Measurements from ENCODE around the gene CTNND2. TPM values are rescaled to one million over a fixed set of nuclear protein-coding genes. Genes with fewer than 3 reads are reported as not detected.

Gene CTNND2
- total RNA-seq, 1 experiment from 2014 or later = not detected

- peak; percentile 91 for DNase-seq (ENCODE audit: low spot score)
Measured at GRCh38 chr5:11390291-11390767, 513.9 kb downstream of the CTNND2 start.

DNA sequence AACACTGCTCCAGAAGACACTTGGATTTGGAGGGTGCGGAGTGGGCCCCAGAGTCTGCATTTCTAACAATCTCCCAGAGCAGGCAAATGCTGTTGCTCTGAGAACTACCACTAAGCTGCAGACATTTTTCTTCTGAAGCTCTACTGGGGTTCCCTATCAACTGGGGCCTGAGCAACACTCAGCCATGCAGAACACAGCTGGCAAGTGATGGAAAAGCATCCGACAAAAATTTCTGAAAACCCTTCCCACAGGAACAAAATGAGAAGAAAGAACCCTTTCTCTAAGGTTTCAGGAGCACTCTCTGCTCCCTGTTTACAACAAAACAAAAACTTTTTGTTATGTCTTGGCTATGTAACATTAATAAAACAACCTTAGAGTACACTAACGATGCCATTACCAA, 516.9 kb downstream of the CTNND2 start:
- no peak for DNase-seq (ENCODE audit: low spot score)

GRCh38 chr5:11386398-11386797, 517.8 kb downstream of the CTNND2 start:
- DNase-seq (ENCODE audit: low spot score) = no peak

- DNase-seq (ENCODE audit: low spot score) = no peak
Measured at GRCh38 chr5:11385901-11386293, 518.3 kb downstream of the CTNND2 start.

GRCh38 chr5:11385251-11385900, 518.9 kb downstream of the CTNND2 start:
- peak; percentile 35 for DNase-seq (ENCODE audit: low spot score)

GRCh38 chr5:11384441-11385250, 519.6 kb downstream of the CTNND2 start:
- no peak for DNase-seq (ENCODE audit: low spot score)

GRCh38 chr5:11383506-11384095, 520.6 kb downstream of the CTNND2 start:
- no peak for DNase-seq (ENCODE audit: low spot score)

DNA sequence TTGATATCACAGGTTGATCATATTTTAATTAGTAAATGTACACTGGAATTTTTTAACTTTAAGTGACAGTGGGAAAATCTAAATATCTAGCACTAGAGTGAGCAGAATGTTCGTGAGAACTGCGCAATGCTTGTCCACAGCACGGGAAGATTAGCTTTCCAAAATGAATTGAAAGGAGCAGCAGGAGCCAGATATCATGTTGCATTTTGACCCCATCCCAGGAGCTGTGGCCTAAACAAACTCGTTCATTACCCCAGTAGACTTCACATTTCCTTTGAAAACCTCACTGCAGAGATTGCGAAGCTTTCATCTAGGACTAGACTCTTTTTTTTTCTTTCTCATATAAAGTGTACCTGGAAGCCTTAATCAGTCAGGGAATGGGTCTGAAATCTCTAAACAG, 525.8 kb downstream of the CTNND2 start:
- no peak for DNase-seq (ENCODE audit: low spot score)

DNA sequence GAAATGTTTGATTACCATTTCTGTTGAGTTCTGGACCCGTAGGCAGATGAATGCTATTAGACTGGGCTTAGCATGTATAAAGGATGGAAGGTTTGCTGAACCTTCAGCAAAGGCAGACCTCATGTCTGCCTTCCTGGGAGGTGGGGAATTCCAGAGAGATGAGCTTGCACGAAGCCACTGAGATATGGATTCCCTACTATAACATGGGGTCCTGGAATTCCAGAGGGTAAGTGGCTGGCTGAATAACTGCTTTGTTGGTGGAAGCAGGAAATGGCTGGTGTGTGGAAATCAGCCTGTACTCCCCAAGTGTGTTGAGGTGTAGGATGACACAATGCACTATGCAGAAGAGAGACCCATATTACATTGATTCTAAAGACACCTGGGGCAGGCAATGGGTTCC, 526.4 kb downstream of the CTNND2 start:
- peak; percentile 47 for DNase-seq (ENCODE audit: low spot score)

- no peak for DNase-seq (ENCODE audit: low spot score)
Measured at GRCh38 chr5:11372191-11372590, 532.1 kb downstream of the CTNND2 start.

DNA sequence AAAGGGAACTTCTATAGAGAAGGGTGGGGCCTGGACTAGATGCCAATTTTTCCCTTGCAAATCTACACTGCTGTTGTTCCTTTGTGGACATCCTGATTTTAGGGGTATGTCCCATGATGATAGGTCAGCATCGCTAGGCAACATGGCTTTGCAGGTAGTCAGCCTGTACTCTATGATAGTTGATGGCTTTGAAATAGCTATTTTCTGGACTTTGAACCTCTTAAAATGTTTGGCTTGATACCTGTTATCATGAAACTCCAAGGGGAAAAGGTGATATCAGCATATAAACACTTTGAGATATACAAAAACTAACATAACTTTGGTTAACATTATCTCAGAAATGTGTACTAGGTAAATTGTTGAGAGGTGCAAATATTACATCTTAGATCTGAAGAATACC, 533.2 kb downstream of the CTNND2 start:
- DNase-seq (ENCODE audit: low spot score) = no peak

DNA sequence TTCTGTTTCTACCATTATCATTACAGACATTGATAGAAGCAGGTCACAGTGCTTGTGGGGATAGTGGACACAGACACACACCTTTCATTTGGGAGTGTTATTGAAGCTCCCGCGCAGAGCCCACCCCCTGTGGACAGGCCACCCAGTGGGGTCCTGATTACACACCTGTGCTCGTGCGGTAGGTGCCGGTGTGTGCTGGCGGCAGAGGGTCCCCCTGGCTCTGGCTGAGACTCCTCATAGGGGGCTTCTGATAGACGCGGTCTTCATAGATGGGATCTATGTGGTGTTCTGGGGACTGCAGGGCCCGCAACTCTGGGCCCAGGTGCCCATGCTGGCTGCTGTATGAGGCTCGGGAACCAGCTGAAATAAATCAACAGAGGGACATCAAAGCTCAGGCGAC, 539.7 kb downstream of the CTNND2 start:
- DNase-seq (ENCODE audit: low spot score) = no peak

- DNase-seq (ENCODE audit: low spot score) = no peak
Measured at GRCh38 chr5:11363631-11364178, 540.5 kb downstream of the CTNND2 start.

DNA sequence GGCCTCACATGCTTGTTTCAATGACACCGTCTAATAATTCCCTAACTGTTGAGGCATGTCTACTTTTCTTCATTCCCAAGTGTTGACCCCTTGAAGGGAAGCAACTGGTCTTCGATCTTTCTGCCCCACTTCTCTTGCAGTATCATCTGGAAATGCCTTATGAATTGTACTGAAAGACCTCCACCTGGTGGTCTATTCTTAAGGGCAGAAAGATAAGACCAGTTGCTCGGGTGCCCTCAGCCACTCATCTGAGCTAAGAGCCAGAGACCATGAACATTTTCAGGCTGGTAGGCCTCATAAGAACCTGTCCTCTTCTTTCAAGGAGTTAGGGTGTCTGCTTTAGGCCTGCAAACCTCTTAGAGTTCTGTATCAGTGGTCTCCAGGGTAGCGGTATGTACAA, 542.5 kb downstream of the CTNND2 start:
- DNase-seq (ENCODE audit: low spot score) = no peak

DNA sequence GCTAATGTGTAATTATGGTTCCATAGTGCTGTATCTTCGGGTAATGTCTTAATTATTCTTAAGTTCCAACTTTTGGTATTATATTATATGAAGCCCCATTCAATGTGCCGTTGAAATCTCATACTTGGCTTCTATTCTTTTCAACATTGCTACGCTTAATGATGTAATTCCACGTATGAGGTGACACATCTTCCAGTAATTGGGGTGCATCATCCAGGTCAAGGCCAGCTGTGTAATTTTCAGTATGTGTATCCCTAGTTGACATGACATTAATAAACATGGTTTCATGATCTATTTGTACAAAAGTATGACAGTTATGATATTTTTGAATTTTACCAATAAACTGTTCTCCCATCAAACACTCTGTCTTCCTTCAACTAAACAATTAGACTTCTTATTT, 546.3 kb downstream of the CTNND2 start:
- DNase-seq (ENCODE audit: low spot score) = no peak

DNA sequence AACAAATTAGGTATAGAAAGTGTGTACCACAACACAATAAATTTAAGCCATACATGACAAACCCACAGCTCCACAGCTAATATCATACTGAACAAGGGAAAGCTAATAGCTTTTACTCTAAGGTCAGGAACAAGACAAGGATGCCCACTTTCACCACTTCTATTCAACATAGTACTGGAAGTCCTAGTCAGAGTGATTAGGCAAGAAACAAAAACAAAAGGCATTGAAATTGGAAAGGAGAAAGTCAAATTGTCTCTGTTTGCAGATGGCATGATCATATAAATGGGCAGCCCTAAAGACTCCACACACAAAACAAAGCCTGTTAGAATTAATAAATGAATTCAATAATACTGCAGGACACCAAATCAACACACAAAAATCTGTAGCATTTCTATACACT, 548.8 kb downstream of the CTNND2 start:
- DNase-seq (ENCODE audit: low spot score) = no peak

DNA sequence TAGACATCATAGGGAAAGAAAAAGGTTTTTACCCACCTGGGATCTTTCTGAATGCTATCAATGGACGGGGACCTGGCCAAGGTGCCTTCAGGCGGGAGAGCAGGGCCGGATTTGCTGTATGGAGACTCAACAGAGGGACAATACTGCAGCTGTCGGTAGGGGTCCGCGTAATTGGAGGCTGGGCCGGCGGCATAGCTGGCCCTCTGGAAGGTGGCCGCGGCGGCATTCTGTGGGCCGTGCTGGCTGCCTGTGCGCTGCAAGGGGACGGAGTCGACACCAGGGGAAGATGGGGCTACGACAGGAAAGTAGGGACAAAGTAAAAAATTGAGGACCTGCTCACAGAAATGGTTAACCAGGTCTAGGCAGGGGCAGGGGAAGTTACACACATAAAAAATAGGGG, 557.9 kb downstream of the CTNND2 start:
- DNase-seq (ENCODE audit: low spot score) = no peak

GRCh38 chr5:11335881-11336760, 568.1 kb downstream of the CTNND2 start:
- DNase-seq (ENCODE audit: low spot score) = no peak

DNA sequence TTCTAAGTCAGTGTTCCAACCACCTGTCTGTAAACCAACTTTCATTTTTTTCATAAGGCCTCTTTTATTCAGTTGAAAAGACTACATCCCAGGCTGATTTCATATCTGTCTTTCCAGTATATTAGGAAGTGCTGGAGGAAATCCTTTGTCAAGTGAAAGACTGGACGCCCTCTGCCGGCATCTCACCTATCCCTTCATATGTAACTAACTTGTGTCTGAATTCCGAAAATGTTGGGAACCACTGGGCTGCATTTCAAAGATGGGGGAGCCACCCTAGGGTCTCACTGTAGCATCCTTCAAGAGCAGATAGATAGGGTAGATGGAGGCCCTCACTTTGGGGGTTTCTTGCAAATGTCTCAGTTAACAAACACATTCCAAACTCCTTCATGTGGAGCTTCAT, 569.8 kb downstream of the CTNND2 start:
- DNase-seq (ENCODE audit: low spot score) = peak; percentile 22

DNA sequence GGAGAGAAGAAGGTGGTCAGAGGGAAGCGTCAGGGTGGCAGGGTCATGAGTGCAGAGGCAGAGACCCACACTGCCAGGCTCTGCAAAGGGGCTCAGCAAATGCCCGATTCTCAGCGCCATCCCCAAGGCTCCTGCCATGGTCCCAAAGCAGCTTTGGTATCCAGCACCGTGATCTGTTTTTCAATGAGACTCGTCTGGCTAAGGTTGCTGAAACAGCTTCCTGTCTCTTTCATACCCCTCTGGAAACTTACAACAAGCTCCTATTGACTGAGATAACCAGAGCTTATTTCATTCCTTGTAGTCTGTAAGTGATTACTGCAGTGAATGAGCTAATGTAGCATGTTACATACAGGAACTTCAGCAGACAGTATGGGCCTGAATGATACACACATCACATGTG, 574.6 kb downstream of the CTNND2 start:
- DNase-seq (ENCODE audit: low spot score) = no peak

DNA sequence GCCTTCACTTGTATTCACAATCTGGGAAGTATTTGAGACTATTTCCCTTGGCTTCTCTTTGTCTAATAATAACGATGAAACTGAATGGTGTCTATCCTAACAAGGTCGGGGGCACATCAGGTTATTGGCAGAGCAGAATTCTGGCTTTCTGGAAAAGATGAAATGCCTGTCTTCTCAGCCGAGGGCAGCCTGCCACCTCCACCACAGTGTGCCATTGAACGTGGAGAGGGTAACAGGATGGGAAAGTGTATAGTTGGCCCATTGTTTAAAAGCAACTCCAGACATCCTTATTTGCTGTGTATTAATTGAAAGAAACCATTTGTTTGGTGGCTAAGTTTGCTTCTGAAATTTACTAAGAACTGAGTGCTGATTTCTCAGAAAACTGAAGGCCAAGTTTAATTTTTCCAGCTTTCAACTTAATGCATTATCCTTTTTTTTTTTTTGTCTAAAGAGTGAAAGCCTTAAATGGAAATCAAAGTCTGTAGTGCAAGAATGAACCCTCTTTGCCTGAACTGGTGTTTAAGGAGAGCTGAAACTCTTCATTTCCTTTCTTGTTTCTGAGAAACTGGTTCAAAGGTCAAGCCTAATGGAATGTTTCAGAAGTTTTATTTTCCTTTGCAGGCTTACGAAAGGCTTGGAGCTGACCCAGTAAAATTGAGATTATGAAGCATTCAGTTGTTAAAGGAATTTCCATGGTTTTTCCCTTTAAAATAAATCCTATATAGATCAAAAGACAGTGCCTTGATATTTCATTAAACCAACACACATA, 579.5 kb downstream of the CTNND2 start:
- no peak for DNase-seq (ENCODE audit: low spot score)
